GM18519 (cell line): ENCODE measurements around the gene DENND4C.
A peak's percentile ranks its signal among the peaks of the same experiment; 100 is the strongest.
"Not testable (repeated sequence)": the region's sequence is repeated elsewhere in the genome, so short reads cannot be mapped to it uniquely, and the experiment has no call there.

Experiments used
- ATAC-seq: cut with Tn5 transposase; IDR thresholded peaks from one replicate; pipeline ENCODE4 v1.9.1; 2021; ENCODE audit warnings: mild to moderate bottlenecking, moderate library complexity; ENCODE audit not compliant: unreplicated experiment, low FRiP score

Gene DENND4C

GRCh38 chr9:19230355-19231125 is at the start of gene DENND4C:
Gene DENND4C (plus strand): TSS chr9:19230693. CDS start chr9:19276175, 45,482 bp downstream.
- ATAC-seq = peak; percentile 60

GRCh38 chr9:19180991-19181390 is 49.5 kb upstream of the DENND4C start:
- no peak for ATAC-seq

GRCh38 chr9:19181561-19181960 is 48.9 kb upstream of the DENND4C start:
- ATAC-seq = no peak

GRCh38 chr9:19184144-19184917 is 46.2 kb upstream of the DENND4C start:
- peak; percentile 98 for ATAC-seq

GRCh38 chr9:19185191-19185590 is 45.3 kb upstream of the DENND4C start:
- no peak for ATAC-seq

- no peak for ATAC-seq
Observed at GRCh38 chr9:19186232-19186631, 44.3 kb upstream of the DENND4C start.

- no peak for ATAC-seq
Observed at GRCh38 chr9:19188771-19189170, 41.7 kb upstream of the DENND4C start.

GRCh38 chr9:19192202-19193028 is 38.1 kb upstream of the DENND4C start:
- no peak for ATAC-seq

GRCh38 chr9:19193029-19193324 is 37.5 kb upstream of the DENND4C start:
- ATAC-seq = no peak

GRCh38 chr9:19193358-19193973 is 37.0 kb upstream of the DENND4C start:
- ATAC-seq = not testable (repeated sequence)

GRCh38 chr9:19198406-19198805 is 32.1 kb upstream of the DENND4C start:
- ATAC-seq = no peak

GRCh38 chr9:19199012-19199411 is 31.5 kb upstream of the DENND4C start:
- ATAC-seq = no peak

GRCh38 chr9:19200229-19200628 is 30.3 kb upstream of the DENND4C start:
- no peak for ATAC-seq

GRCh38 chr9:19201899-19202891 is 28.3 kb upstream of the DENND4C start:
- no peak for ATAC-seq

GRCh38 chr9:19203058-19203457 is 27.4 kb upstream of the DENND4C start:
- no peak for ATAC-seq

GRCh38 chr9:19208653-19209052 is 21.8 kb upstream of the DENND4C start:
- no peak for ATAC-seq

- no peak for ATAC-seq
Observed at GRCh38 chr9:19209188-19209587, 21.3 kb upstream of the DENND4C start.

GRCh38 chr9:19213823-19214222 is 16.7 kb upstream of the DENND4C start:
- no peak for ATAC-seq

GRCh38 chr9:19216466-19216865 is 14.0 kb upstream of the DENND4C start:
- ATAC-seq = no peak
